Measurements from ENCODE around the gene SQOR.

Gene SQOR

DNA sequence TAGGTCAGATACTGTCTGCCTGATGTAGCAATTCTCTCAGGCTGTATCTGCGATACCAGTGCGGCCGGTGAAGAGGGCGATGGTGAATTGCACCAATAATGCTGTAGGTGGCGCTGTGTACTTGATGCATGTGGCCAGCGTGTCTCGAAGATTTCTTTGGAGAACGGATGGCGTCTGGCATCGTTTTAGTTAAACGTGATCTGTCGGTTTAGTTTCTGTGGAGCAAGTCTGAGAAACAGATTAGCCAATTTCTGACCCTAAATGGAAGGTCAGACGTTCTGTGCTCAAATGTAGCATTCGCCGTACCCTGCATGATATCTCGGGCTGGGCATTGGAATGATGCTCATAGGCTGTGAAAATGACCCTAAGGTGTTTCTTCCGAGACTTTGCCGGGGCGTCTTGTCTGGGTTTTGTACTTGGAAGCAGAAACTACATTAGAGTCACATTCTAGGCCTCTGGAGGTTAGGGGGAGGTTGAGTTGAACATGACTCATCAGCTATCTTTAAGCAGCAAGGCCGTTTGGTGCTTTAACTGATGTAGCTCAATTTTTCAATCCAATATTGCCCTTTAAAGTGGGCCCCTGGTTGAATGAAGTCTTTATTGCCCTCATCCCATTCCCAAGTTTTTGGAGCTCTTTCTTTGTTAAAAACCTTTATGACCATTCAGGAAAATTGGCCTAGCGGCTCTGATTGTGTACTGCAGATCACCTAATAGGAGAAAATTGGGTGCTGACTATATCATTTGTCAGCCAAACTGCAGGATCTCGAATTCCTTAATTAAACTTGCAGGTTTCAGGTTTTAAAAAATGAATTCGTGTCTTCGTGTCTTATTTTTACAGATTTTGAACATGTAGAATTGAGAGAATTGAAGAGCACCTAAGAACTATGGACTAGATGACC is 80.0 kb downstream of the SQOR start:
- DNase-seq = peak in 1 of 2 experiments; percentile 17

DNA sequence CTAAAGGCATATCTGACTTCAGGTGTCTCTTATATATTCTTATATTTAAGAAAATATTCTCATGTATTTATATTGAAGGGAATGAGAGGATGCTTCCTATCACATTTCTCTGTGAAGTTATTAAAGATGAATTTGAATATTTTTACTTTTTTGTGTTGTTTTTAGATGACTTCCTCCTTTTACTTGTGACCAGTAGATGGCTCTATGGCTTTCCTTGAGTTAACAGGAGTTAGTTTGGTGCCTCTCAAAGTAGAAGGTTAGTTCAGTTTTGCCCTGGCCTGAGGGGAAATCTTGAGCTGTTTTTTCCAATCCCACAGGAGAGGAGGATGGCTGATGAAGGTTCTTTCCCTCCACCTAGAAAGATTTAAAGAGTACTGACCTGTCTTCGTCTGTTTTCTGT is 80.7 kb downstream of the SQOR start:
- DNase-seq = no peak

DNA sequence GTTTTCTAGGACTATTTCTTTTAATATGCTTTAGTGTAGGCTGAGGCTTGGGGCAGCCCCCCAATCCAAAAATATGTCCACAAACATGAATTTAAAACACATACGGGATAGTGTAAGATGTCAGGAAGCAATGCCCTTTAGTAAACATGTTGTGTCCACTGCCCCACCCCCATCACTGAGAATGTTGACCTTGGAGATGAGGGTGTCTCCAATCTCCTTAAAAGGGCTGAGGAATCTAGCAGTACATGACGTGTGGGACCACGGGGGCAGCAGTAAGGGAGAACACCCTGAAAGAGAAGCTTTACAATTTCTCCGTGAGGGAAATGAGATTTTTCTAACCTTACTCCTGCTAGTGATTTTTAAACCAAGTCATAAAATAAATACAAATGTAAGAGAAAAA is 84.7 kb downstream of the SQOR start:
- no peak for DNase-seq

DNA sequence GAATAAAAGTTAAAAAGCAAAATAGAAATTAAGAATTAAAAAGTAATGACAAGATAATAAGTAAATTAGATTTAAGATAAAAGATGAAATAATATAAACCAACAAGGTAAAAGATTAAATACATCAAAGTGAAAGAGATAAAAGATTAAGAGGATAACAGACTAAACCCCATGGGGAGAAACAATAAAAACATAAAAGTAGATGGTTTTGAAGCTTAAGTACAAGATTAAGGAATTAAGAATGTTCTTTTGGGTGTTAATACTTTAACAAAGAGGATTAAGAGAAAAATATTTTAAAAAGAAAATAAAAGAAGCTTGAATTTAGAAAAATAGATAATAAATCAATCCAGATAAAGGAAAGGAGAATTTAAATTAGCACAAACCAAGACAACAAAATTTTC is 85.4 kb downstream of the SQOR start:
- DNase-seq = no peak

DNA sequence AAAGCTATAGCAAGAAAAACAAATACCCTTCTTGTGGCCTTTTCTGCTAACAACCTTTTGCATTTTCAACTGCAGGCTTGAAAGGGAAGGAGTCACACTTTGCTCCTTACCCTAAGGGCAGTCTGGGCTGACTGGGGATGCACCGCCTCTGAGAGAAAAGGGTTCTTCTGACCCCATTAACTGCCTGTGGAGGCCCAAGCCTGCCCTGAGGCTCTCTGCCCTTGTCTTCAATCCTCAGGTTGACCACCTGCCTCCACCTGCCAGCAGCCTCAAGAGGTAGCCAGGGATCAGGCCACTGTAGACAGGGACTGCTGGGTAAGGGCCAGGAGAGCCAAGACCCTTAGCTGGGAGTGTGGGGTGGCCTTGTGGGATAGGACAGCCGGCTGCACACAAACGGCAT is 93.8 kb downstream of the SQOR start:
- DNase-seq = no peak

DNA sequence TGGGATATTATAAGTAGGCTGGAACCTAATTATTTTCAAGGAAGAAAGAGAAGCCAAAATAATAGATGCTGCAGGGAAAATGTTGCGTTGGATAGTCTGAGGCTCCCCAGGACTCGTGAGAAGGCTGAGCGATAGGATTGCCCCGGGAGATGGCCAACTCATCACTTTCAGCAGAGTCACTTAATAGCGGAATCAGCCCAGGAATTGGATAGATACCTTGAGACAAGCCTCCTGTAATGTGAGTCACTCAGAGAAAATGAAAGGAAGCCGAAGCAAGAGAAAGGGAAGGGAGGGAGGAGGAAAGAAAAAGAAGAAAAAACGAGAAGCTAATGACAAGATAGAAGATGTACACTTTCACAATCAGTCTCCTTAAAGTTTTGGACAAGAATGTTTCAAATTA is 94.3 kb downstream of the SQOR start:
- no peak for DNase-seq

DNA sequence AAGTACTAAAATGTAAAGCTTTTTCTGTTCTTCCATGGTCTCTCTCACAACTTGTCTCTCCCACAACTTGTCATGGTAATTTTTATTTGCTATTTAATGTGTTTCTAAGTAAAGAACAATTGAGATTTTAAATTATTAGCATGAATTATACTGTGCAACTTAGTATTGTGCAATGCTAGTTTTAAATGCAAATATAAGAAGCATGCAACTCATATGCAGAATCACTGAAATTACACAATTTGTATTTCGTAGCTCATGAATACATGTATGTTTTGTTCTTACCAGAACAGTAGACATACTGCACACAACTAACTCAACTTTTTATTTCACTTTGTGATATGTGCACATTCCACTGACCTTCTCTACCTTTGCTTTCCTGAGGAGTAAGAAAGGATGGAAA is 96.5 kb downstream of the SQOR start:
- DNase-seq = no peak

DNA sequence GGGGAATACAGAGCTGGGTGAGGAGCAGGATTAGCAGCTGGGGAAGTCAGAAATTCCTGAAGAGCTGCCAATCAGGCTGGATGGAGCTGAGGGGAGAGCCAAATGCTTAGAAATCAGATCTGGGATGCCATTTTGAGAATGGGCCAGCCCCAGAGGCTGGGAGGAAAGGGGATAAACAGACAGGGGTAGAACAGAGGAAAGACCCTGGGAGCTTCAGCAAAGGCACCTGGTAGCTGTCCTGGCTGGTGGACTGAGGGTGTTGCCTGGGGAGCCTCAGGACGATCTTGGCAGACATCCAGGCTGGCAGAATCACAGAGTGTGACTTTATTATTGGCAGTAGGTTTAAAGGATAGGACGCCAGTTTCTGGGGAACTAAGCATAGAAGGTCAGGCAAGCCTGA is 97.8 kb downstream of the SQOR start:
- DNase-seq = no peak

DNA sequence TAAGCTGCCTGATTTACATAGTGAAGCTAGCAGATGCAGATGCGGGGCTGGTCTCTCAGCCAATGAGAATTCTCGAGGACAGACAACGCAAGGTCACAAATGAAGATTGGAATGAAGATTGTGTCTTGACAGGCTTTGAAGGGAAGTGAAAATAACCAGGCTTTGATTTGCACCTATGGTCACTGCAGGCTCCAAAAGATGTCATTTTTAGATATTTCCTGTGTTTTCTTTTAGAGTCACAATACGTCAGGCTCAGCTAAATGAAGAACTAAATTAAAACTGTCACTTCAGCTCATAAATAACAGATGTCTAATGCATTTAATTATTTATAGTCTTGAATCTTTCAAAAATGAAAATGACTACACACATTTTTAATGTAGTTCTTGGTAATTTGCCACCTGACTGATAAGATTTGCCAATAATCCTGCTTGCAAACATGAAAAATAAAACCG is 99.5 kb downstream of the SQOR start:
- no peak for DNase-seq

Data from NCI-H187 (cell line).